Stimulated activated naive CD4-positive, alpha-beta T cell treated with Interleukin-2 at 50 U/mL for 16 hours (primary cell): Measurements from ENCODE around the gene ERCC2.

Experiments
- DNase-seq: peaks from one replicate; lab custom pipeline; 2025; lab: John Stamatoyannopoulos, UW

The ERCC2 gene

DNA sequence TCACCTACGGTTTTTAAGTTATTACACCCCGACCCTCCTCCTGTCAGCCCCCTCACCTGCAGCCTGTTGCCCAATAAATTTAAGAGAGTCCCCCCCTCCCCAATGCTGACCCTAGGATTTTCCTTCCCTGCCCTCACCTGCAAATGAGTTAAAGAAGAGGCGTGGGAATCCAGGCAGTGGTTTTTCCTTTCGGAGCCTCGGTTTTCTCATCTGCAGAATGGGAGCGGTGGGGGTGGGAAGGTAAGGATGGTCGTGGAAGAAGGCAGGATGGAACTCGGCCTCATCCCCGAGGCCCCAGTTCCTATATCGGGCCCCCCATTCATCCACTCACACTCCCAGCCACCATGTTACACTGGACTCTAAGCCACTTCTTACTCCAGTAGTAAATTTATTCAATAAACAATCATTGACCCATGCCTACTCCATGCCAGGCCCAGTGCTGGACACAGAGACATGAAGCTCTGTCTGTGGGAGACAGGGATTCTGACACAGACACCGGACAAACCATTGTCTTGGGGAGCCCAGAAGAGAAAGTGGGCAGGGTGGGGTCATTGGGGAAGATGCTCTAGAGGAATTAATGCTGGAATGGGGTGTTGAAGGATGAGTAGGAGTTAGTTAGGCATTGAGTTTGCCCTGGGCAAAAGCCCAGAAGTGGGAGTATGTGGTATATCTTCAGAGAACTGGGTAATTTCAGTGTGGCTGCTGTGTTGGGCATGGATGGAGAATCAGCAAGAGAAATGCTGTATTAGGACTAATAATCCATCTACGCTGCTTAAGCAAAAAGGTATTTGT is 66.9 kb downstream of the ERCC2 start:
- DNase-seq = no peak

DNA sequence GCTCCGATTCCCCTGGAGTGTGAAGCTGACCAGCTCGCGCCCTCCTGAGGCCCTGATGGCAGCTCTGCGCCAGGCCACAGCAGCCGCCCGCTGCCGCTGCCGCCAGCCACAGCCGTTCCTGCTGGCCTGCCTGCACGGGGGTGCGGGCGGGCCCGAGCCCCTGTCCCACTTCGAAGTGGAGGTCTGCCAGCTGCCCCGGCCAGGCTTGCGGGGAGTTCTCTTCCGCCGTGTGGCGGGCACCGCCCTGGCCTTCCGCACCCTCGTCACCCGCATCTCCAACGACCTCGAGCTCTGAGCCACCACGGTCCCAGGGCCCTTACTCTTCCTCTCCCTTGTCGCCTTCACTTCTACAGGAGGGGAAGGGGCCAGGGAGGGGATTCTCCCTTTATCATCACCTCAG is 68.0 kb downstream of the ERCC2 start:
- DNase-seq = no peak
